NCI-H1930 (cell line): ENCODE results near the gene CLN6.
"Not testable (repeated sequence)": the region's sequence is repeated elsewhere in the genome, so short reads cannot be mapped to it uniquely, and the experiment has no call there.

ENCODE experiments used
- DNase-seq, 2 experiments: peaks; one replicate each; lab custom pipeline; 2025; lab: John Stamatoyannopoulos, UW

Gene CLN6

GRCh38 chr15:68206711-68207151 lies 22.8 kb downstream of the CLN6 start:
- no peak for DNase-seq

- DNase-seq: no peak
These were observed 23.5 kb downstream of the CLN6 start for GRCh38 chr15:68205954-68206539.

GRCh38 chr15:68205558-68205944 lies 24.0 kb downstream of the CLN6 start:
- no peak for DNase-seq

GRCh38 chr15:68204776-68205557 lies 24.6 kb downstream of the CLN6 start, which contains the start of gene CALML4:
TSS of gene CALML4 (minus strand) at chr15:68205332. CDS start at chr15:68205247, 85 bp downstream.
- DNase-seq: no peak

- no peak for DNase-seq
These were observed 25.2 kb downstream of the CLN6 start for GRCh38 chr15:68204361-68204760.

- DNase-seq: no peak
These were observed 25.6 kb downstream of the CLN6 start for GRCh38 chr15:68203956-68204355.

- DNase-seq: no peak
These were observed 26.0 kb downstream of the CLN6 start for GRCh38 chr15:68203486-68203885.

GRCh38 chr15:68202994-68203393 lies 26.5 kb downstream of the CLN6 start:
- not testable (repeated sequence) for DNase-seq

- DNase-seq: no peak
These were observed 27.7 kb downstream of the CLN6 start for GRCh38 chr15:68201879-68202261.

- DNase-seq: no peak
These were observed 28.2 kb downstream of the CLN6 start for GRCh38 chr15:68201153-68201878.

GRCh38 chr15:68200016-68200861 lies 29.3 kb downstream of the CLN6 start:
- no peak for DNase-seq

- DNase-seq: no peak
These were observed 30.2 kb downstream of the CLN6 start for GRCh38 chr15:68199340-68199739.

GRCh38 chr15:68197661-68198437 lies 31.7 kb downstream of the CLN6 start:
- DNase-seq: no peak

- DNase-seq: no peak
These were observed 32.4 kb downstream of the CLN6 start for GRCh38 chr15:68197170-68197492.

- DNase-seq: no peak
These were observed 32.9 kb downstream of the CLN6 start for GRCh38 chr15:68196445-68197169.

- no peak for DNase-seq
These were observed 34.0 kb downstream of the CLN6 start for GRCh38 chr15:68195336-68196112.

GRCh38 chr15:68192804-68193486 lies 36.6 kb downstream of the CLN6 start:
- no peak for DNase-seq

GRCh38 chr15:68192117-68192516 lies 37.4 kb downstream of the CLN6 start:
- no peak for DNase-seq

- DNase-seq: no peak
These were observed 38.0 kb downstream of the CLN6 start for GRCh38 chr15:68191555-68191954.
